Lower leg skin (tissue), 4 donors: ENCODE results near the gene COA6. TPM values are rescaled to one million over a fixed set of nuclear protein-coding genes. Genes with fewer than 3 reads are reported as not detected.
"Not testable (repeated sequence)": the region's sequence is repeated elsewhere in the genome, so short reads cannot be mapped to it uniquely, and the experiment has no call there.

Experiments
- DNase-seq, 2 donors: peaks; one replicate each; pipeline ENCODE4 v3.0.0-alpha.2; 2019; ENCODE audit warnings: low spot score in 2 of 2
- H3K4me3 ChIP-seq: fragments of 200-600 bp; sonication (generic); 2 replicates; pipeline ENCODE4 v1.5.1; 2017; ENCODE audit warnings: mild to moderate bottlenecking, low read depth; ENCODE audit not compliant: poor library complexity, severe bottlenecking
- POLR2A ChIP-seq, 2 donors: fragments of 450-650 bp; IDR thresholded peaks; one replicate each; pipeline ENCODE4 v1.6.1; 2016 to 2017; ENCODE audit warnings: antibody characterized with exemption in 2 of 2, mild to moderate bottlenecking in 1 of 2, moderate library complexity in 1 of 2
- WGBS, 2 donors: methylation state at CpG; one replicate each; pipeline ENCODE4 v1.1.5; 2018; 5-methylcytosine and 5-hydroxymethylcytosine counted together
- intact Hi-C: fragments of 100-400 bp; cut with DNase I; formaldehyde crosslinking; loops from one replicate; pipeline ENCODE4 v1.15.0; 2023; ENCODE audit warnings: low total_unique reads
- total RNA-seq, 4 donors: library from RNA; depleted of rRNA; stranded (reverse); fragments of >200 nt; gene quantifications; one replicate each; pipeline ENCODE4 v1.1.0, GENCODE V29; 2016
- TF ChIP-seq, protein P1 (sequence below), 3 donors: fragments of 450-650 bp; IDR thresholded peaks; one replicate each; pipeline ENCODE4 v1.5.1; 2016; ENCODE audit warnings: antibody characterized with exemption in 3 of 3, mild to moderate bottlenecking in 3 of 3, moderate library complexity in 2 of 3

Gene COA6
- total RNA-seq, 4 donors from 2014 or later = 9.8 to 33.3 (median 14.8) TPM

DNA sequence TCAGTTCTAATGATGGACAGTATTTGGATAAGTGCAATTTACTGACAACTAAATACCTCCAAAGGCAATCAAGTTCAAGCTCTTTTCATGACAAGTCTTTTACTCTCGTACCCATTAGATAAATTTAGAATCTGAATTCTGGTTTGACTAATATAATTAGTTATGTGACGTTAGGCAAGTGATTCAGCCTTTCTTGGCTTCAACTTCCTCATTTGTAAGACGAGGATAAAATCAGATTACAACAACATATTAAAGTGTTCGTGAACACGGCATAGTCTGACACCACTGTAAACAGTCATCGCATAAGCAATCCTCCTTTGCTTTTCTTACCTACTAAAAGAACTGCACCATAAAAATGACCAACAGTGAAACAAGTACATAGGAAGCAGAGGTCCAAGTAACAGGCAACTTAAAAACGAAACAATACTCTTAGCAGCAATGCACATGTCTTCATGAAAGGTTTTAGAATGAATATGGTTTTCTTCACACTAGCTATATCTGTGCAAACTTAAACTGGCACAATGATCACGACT is 25.7 kb downstream of the COA6 start:
- 48 to 51% methylated on average over 8 of the region's 8 CpGs for WGBS, 2 donors
- no peak for DNase-seq
- no peak overlapping the region for H3K4me3 ChIP-seq
- TF ChIP-seq, protein P1, sequence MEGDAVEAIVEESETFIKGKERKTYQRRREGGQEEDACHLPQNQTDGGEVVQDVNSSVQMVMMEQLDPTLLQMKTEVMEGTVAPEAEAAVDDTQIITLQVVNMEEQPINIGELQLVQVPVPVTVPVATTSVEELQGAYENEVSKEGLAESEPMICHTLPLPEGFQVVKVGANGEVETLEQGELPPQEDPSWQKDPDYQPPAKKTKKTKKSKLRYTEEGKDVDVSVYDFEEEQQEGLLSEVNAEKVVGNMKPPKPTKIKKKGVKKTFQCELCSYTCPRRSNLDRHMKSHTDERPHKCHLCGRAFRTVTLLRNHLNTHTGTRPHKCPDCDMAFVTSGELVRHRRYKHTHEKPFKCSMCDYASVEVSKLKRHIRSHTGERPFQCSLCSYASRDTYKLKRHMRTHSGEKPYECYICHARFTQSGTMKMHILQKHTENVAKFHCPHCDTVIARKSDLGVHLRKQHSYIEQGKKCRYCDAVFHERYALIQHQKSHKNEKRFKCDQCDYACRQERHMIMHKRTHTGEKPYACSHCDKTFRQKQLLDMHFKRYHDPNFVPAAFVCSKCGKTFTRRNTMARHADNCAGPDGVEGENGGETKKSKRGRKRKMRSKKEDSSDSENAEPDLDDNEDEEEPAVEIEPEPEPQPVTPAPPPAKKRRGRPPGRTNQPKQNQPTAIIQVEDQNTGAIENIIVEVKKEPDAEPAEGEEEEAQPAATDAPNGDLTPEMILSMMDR (IDR thresholded peaks at IDR 0.05) = no peak
- no peak for TF ChIP-seq POLR2A (IDR thresholded peaks at IDR 0.05)
- intact Hi-C loops = no loop called here

DNA sequence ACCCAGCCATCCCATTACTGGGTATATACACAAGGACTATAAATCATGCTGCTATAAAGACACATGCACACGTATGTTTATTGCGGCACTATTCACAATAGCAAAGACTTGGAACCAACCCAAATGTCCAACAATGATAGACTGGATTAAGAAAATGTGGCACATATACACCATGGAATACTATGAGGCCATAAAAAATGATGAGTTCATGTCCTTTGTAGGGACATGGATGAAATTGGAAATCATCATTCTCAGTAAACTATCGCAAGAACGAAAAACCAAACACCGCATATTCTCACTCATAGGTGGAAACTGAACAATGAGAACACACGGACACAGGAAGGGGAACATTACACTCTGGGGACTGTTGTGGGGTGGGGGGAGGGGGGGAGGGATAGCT is 26.3 kb downstream of the COA6 start:
- H3K4me3 ChIP-seq, intact Hi-C loops, DNase-seq: not testable (repeated sequence)
- WGBS, 2 donors = 91 to 93% methylated on average over 6 of the region's 6 CpGs

DNA sequence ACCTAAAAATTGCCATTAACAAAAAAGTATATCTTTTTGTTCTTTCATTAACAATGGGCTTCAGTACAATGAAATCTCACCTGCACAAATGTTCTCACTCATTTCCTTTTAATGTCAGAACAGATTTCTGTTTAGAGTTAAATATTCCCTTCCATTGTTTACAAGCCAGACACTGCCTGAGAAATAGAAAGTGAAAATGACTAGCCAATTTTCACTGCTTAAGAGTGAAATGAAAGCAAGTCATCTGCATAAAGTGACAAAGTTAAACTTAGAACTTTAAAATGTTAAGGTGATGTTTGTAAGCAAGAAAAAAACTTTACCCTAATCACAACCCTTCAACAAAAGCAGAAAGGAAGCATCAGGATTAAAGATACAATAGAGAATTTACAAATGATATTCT is 27.5 kb downstream of the COA6 start:
- no peak for DNase-seq
- TF ChIP-seq, protein P1 (IDR thresholded peaks at IDR 0.05) = no peak
- no peak for TF ChIP-seq POLR2A (IDR thresholded peaks at IDR 0.05)
- intact Hi-C loops = no loop called here
- H3K4me3 ChIP-seq = no peak overlapping the region

DNA sequence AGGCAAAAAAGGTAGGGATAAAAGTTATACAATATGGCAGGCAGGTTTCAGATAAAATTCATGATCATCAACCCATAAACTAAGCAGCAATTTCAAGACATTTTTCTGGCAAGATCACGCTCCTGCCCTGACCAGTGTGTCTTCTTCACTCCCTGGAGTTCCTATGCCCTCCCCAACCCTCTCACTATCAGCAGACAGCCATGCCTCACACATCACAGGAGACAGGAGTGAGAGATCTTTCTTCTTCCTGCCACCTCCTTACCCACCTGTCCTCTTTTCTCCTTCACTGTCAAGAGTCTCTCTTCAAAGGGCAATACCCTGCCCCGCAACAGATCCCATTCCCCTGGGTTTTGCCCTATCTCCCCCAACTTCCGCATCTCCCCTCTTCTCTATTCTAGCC is 28.4 kb downstream of the COA6 start:
- no peak overlapping the region for H3K4me3 ChIP-seq
- WGBS, 2 donors = 97 to 99% methylated on average over 3 of the region's 3 CpGs

DNA sequence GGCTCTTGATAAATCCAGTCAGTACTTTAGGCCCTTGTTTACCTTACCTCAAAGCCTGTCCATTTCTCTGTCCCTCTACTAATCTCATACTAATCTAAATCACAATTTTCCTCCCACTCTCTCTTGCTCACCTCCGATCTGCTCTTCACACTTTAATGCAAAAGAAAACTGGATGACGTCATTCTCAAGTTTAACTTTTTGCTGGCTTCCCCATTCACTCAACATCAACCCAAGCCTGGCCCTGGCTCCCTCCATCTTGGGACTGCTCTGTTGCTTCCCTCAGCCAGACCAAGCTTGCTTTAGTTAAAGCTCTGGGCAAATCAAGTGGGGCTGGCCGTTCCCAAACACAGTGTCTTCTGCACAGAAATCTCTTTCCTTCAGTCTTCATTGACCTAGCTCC is 29.7 kb downstream of the COA6 start:
- DNase-seq = no peak
- intact Hi-C loops = no loop called here
- no peak overlapping the region for H3K4me3 ChIP-seq
- TF ChIP-seq, protein P1 (IDR thresholded peaks at IDR 0.05) = no peak
- 89 to 90% methylated on average over 3 of the region's 3 CpGs for WGBS, 2 donors

More for the DNA sequence above, 28.4 kb downstream of the COA6 start:
- intact Hi-C loops = no loop called here
- no peak for DNase-seq
- no peak for TF ChIP-seq POLR2A (IDR thresholded peaks at IDR 0.05)
- TF ChIP-seq, protein P1 (IDR thresholded peaks at IDR 0.05) = no peak

DNA sequence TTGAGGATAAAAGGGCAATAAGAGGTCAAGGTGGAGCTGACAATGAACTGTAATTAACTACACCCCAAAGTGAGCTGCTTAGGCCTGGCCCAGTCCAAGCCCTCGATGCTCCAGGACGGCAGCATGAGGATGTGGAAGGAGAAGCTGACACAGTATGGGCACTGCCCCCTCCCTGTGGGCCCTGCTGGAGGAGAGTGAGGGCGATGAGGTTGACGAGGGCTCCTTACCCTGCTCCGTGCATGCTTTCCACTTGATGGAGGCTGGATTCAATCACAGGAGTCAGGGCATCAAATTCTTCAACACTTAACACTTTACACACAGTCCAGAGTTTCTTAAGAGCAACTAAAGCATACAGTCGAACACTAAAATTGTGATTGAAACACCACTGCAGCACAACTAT is 32.4 kb downstream of the COA6 start:
- DNase-seq = no peak
- intact Hi-C loops = no loop called here
- no peak for TF ChIP-seq POLR2A (IDR thresholded peaks at IDR 0.05)
- TF ChIP-seq, protein P1 (IDR thresholded peaks at IDR 0.05) = no peak
- no peak overlapping the region for H3K4me3 ChIP-seq
- WGBS, 2 donors = 74 to 86% methylated on average over 6 of the region's 6 CpGs
